Measurements from ENCODE around the gene CLSTN3.

CLSTN3 gene

GRCh38 chr12:7150356-7150755 lies 20.2 kb downstream of the CLSTN3 start:
- no peak overlapping the region for H3K4me2 ChIP-seq (ENCODE audit: low read depth, low read length)
- no peak overlapping the region for H2AFZ ChIP-seq (ENCODE audit: low read length)
- no peak for TF ChIP-seq EZH2phosphoT487 (IDR thresholded peaks at IDR 0.05; ENCODE audit: low read length)
- TF ChIP-seq EZH2 (optimal IDR thresholded peaks at IDR 0.05; ENCODE audit: low read depth, low read length) = no peak
- no peak for TF ChIP-seq CTCF (IDR thresholded peaks at IDR 0.05; ENCODE audit: low read length)
- no peak overlapping the region for H3K9ac ChIP-seq (ENCODE audit: low read length)
- H3K27me3 ChIP-seq (replicated peaks; ENCODE audit: insufficient read depth, low read length) = no peaks in the 10 kb centered on the region
- H3K9me3 ChIP-seq (replicated peaks; ENCODE audit: insufficient read depth, low read length) = no peaks in the 10 kb centered on the region
- no peaks in the 10 kb centered on the region for H3F3A ChIP-seq (ENCODE audit: insufficient read depth, low read length)
- H4K20me1 ChIP-seq (ENCODE audit: insufficient read depth, low read length) = no peaks in the 10 kb centered on the region
- H3K4me3 ChIP-seq (ENCODE audit: low read length) = no peak overlapping the region
- H3K36me3 ChIP-seq (replicated peaks; ENCODE audit: insufficient read depth, low read length) = no peaks in the 10 kb centered on the region
- no peaks in the 10 kb centered on the region for H3K4me1 ChIP-seq (ENCODE audit: low read length)
- H3K27ac ChIP-seq (ENCODE audit: low read length) = no peak overlapping the region
- no peaks in the 10 kb centered on the region for H3K9me2 ChIP-seq (replicated peaks; ENCODE audit: insufficient read depth, low read length)
- DNase-seq = no peak
- no peaks in the 10 kb centered on the region for H3K79me2 ChIP-seq (ENCODE audit: low read length)

GRCh38 chr12:7150841-7151240 lies 20.7 kb downstream of the CLSTN3 start:
- H3K36me3 ChIP-seq (replicated peaks; ENCODE audit: insufficient read depth, low read length) = no peaks in the 10 kb centered on the region
- no peaks in the 10 kb centered on the region for H3K79me2 ChIP-seq (ENCODE audit: low read length)
- TF ChIP-seq EZH2 (optimal IDR thresholded peaks at IDR 0.05; ENCODE audit: low read depth, low read length) = no peak
- no peak for TF ChIP-seq CTCF (IDR thresholded peaks at IDR 0.05; ENCODE audit: low read length)
- TF ChIP-seq EZH2phosphoT487 (IDR thresholded peaks at IDR 0.05; ENCODE audit: low read length) = no peak
- no peaks in the 10 kb centered on the region for H4K20me1 ChIP-seq (ENCODE audit: insufficient read depth, low read length)
- H3F3A ChIP-seq (ENCODE audit: insufficient read depth, low read length) = no peaks in the 10 kb centered on the region
- no peak overlapping the region for H3K27ac ChIP-seq (ENCODE audit: low read length)
- no peaks in the 10 kb centered on the region for H3K9me3 ChIP-seq (replicated peaks; ENCODE audit: insufficient read depth, low read length)
- H3K9ac ChIP-seq (ENCODE audit: low read length) = no peak overlapping the region
- no peak overlapping the region for H2AFZ ChIP-seq (ENCODE audit: low read length)
- no peaks in the 10 kb centered on the region for H3K27me3 ChIP-seq (replicated peaks; ENCODE audit: insufficient read depth, low read length)
- H3K4me1 ChIP-seq (ENCODE audit: low read length) = no peaks in the 10 kb centered on the region
- no peak overlapping the region for H3K4me3 ChIP-seq (ENCODE audit: low read length)
- no peaks in the 10 kb centered on the region for H3K9me2 ChIP-seq (replicated peaks; ENCODE audit: insufficient read depth, low read length)
- DNase-seq = no peak
- no peak overlapping the region for H3K4me2 ChIP-seq (ENCODE audit: low read depth, low read length)

GRCh38 chr12:7151532-7151931 lies 21.4 kb downstream of the CLSTN3 start:
- Histone ChIP-seq H3K9me2 (replicated peaks; ENCODE audit: insufficient read depth, low read length) (no peaks in the 10 kb centered on the region), H3K79me2 (ENCODE audit: low read length) (no peaks in the 10 kb centered on the region), H3K27ac (ENCODE audit: low read length) (no peak overlapping the region), H3K4me1 (ENCODE audit: low read length) (no peaks in the 10 kb centered on the region), H3K4me3 (ENCODE audit: low read length) (no peak overlapping the region), H3F3A (ENCODE audit: insufficient read depth, low read length) (no peaks in the 10 kb centered on the region), H2AFZ (ENCODE audit: low read length) (no peak overlapping the region), H3K4me2 (ENCODE audit: low read depth, low read length) (no peak overlapping the region), H4K20me1 (ENCODE audit: insufficient read depth, low read length) (no peaks in the 10 kb centered on the region), H3K27me3 (replicated peaks; ENCODE audit: insufficient read depth, low read length) (no peaks in the 10 kb centered on the region), H3K9me3 (replicated peaks; ENCODE audit: insufficient read depth, low read length) (no peaks in the 10 kb centered on the region), H3K36me3 (replicated peaks; ENCODE audit: insufficient read depth, low read length) (no peaks in the 10 kb centered on the region), H3K9ac (ENCODE audit: low read length) (no peak overlapping the region)
- DNase-seq = no peak
- TF ChIP-seq CTCF (IDR thresholded peaks at IDR 0.05; ENCODE audit: low read length) (no peak), EZH2phosphoT487 (IDR thresholded peaks at IDR 0.05; ENCODE audit: low read length) (no peak), EZH2 (optimal IDR thresholded peaks at IDR 0.05; ENCODE audit: low read depth, low read length) (no peak)
